Stimulated activated naive CD4-positive, alpha-beta T cell (primary cell): ENCODE data around the gene PTEN.
"Not testable (repeated sequence)": the region's sequence is repeated elsewhere in the genome, so short reads cannot be mapped to it uniquely, and the experiment has no call there.

Source experiments
- DNase-seq, 6 experiments: peaks; one replicate each; lab custom pipeline; 2025; lab: John Stamatoyannopoulos, UW

PTEN gene

DNA sequence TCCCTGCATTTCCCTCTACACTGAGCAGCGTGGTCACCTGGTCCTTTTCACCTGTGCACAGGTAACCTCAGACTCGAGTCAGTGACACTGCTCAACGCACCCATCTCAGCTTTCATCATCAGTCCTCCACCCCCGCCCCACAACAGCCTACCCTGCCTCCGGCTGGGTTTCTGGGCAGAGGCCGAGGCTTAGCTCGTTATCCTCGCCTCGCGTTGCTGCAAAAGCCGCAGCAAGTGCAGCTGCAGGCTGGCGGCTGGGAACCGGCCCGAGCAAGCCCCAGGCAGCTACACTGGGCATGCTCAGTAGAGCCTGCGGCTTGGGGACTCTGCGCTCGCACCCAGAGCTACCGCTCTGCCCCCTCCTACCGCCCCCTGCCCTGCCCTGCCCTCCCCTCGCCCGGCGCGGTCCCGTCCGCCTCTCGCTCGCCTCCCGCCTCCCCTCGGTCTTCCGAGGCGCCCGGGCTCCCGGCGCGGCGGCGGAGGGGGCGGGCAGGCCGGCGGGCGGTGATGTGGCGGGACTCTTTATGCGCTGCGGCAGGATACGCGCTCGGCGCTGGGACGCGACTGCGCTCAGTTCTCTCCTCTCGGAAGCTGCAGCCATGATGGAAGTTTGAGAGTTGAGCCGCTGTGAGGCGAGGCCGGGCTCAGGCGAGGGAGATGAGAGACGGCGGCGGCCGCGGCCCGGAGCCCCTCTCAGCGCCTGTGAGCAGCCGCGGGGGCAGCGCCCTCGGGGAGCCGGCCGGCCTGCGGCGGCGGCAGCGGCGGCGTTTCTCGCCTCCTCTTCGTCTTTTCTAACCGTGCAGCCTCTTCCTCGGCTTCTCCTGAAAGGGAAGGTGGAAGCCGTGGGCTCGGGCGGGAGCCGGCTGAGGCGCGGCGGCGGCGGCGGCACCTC, at the start of gene PTEN, which contains the start of gene KLLN:
Gene PTEN, plus strand, starts transcription at position 573 of the 891 bp plus-strand sequence. CDS start 845 bp downstream, outside the sequence.
Gene KLLN, minus strand, starts transcription at position 481 of the 891 bp plus-strand sequence. CDS start 1,046 bp downstream, outside the sequence.
- DNase-seq = peak; percentile 75 to 86 (median 80)

DNA sequence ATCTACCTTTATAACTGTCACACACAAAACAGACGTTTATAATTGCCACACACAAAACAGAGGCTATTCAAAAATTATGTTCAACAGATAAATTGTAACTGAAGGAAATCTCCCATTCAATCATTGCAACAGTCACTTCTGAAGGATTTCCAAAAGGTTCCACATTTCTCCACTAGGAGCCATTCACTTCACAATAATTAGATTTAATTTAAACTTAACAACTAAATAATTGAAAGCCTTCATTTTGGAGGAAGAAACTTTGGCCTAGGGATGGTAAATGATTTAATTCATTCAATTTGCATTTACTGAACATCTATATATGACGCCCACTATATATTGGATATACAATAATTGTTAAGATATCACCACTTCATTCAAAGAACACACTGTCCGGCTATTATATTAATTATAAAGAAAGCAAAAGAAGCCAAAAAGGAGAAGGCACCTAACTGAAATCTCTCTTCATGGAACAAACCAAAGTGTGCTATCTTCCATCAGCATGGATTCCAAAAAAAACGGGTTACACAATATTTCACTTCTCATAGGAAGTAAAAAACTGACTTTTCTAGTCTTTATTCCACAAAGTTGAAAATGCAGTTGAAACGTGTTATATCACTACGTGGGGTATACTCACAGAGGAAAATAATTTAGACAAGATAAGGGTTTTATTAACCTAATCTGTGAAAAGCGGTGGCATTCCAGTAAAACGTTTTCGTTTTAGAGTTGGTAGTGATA, 47.1 kb upstream of the PTEN start:
- no peak for DNase-seq

DNA sequence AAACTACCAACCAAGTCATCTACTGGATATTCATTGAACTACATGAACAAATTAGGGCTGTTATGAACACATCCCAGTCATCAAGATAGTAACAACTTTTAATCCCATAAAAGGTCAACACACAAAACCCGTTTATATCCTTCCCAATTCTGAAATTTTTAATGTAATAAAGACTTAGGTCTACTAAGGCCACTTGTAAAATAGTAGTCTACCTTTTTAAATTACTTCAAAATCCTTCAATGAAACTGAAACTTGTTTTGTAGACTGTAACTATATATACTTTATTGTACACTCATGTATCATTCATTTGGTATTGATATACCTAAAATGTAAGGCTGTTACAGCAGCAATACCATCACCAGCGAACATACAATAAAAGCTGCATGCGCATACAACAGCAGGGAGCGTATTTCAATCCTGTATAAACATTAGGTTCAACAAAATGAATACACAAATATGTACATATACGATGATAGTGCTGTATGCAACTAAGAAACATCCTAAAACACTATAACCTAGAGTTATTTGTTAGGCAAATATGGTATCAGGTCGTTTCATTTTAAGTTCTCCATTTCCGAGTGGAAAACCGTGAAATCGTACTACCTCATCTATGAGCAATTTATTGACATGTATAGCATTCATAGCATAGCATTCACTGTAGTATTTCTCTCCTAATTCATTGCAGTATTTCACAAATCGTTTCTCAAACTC, 46.4 kb upstream of the PTEN start:
- DNase-seq = no peak

DNA sequence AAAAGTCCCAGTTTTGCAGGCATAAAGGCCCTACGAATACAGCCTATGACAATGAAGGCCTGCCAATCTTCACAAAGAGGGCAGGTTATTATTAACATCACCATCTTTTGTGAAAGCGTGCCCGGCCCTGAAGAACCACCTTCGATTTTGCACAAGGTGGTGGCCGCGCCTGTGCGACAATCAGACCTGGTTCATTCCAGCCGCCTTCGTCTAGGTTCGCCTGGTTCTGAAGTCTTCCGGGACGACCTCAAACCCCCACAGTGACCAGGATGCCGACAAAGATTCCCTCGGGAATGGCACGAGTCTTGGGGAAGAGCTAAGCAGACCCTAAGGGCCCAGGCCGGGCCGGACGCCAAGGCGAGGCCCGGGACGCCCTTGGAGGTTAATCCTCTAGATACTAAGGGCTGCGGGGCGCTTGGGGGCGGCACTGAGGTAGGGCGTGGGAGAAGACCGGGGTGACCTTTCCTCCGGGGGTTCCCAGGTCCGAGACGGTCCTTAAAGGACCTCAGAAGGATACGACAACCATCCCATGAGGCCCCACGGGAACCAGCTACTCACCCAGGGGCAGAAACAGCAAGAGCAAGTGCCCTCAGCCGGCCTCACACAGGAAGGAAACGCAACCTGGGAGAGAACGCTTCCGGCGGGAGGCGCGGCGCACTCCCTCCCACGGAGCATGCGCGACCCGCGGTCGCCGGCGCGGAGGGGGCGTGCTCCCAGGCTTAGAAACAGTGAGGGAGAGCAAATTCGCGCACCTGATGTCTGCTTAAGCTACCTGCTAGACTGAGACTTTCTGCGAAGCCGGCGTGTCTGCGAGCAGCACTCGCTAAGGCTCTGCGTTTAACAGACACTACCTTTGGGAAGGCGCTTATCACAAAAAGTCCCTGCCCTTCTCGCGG, 45.6 kb upstream of the PTEN start, which contains the start of gene ATAD1:
Gene ATAD1, minus strand, starts transcription at position 618 of the 896 bp plus-strand sequence. CDS start 3,627 bp downstream, outside the sequence.
- DNase-seq = peak; percentile 78 to 90 (median 86)

DNA sequence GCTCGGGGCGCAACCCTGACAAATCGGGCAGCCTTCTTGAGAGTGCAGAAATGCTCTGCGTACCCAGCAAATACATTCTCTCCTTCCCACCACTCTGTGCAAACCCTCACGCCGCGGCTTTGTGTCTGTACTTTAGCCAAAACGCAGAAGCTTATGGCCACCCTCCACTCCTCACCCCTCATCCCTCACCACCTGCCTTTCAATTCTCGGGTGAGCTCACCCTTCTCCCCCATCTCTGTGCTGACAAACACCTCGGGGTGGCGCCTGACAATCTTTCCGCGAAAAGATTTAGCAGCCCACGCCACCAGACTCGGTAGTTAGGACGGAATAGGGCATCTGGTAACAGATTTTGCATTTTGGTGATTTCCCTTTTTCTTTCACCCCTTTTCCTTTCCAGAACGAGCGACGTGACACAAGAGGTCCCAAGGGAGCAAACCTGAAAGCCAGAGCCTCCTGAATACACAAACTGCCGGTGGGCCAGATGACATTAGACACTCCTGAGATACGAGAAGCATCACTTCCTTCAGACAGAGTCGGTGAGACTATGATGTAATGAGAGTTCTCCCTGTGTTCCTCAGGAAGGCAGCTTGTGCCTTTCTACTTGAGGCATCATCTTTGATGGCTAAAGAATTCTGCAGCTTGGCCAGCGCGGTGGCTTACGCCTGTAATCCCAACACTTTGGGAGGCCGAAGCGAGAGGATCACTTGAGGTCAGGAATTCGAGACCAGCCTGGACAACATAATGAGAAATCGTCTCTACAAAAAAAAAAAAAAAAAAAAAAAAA, 44.7 kb upstream of the PTEN start:
- DNase-seq = peak; percentile 37 to 87 (median 74)

DNA sequence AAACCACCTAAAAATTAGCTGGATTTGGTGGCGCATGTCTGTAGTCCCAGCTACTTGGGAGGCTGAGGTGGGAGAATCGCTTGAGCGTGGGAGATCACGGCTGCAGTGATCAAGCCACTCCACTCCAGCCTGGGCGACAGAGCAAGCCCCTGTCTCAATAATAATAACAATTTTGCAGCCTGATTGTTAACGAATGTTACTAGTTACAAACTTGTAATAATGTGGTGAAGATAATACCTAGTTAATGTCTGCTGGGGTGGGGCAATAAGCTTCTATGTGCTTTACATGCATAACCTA, 44.2 kb upstream of the PTEN start:
- DNase-seq = no peak

DNA sequence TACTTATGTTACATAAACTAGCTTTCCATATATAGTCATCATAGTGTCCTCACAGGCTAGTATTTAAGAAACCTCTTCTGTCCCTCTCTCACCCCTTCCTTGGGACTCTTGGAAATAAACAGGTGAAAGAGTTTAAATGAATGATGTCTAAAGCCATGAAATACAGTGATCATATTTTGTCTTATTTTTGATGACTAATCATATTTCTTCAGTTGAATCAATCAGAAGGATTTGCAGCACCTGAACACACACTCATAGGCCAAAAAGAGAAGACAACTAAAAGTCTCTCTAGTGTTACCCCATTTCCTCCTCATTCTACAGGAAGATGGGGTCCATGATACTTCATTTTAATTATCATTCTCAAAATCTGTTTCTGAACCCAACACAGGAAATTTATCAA, 36.8 kb upstream of the PTEN start:
- no peak for DNase-seq

DNA sequence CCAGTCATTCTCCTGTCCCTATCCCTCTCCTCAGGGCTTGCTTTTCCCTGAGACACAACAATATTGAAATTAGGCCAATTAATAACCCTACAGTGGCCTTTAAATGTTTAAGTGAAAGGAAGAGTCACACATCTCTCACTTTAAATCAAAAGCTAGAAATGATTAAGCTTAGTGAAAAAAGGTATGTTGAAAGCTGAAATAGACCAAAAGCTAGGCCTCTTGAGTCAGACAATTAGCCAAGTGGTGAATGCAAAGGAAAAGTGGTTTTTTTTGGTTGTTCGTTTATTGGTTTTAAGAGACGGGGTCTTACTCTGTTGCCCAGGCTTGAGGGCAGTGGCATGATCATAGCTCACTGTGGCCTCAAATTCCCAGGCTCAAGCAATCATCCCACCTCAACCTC, 35.7 kb upstream of the PTEN start:
- DNase-seq = no peak

DNA sequence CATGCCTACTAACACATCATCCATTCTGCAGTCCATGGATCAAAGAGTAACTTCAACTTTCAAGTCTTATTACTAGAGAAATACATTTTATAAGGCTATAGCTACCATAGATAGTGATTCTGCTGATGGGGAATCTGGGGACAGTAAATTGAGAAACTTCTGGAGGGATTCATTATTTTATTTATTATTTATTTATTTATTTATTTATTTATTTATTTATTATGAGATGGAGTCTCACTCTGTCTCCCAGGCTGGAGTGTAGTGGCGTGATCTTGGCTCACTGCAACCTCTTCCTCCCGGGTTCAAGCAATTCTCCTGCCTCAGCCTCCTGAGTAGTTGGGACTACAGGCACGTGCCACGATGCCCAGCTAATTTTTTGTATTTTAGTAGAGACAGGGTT, 34.4 kb upstream of the PTEN start:
- DNase-seq = not testable (repeated sequence)

DNA sequence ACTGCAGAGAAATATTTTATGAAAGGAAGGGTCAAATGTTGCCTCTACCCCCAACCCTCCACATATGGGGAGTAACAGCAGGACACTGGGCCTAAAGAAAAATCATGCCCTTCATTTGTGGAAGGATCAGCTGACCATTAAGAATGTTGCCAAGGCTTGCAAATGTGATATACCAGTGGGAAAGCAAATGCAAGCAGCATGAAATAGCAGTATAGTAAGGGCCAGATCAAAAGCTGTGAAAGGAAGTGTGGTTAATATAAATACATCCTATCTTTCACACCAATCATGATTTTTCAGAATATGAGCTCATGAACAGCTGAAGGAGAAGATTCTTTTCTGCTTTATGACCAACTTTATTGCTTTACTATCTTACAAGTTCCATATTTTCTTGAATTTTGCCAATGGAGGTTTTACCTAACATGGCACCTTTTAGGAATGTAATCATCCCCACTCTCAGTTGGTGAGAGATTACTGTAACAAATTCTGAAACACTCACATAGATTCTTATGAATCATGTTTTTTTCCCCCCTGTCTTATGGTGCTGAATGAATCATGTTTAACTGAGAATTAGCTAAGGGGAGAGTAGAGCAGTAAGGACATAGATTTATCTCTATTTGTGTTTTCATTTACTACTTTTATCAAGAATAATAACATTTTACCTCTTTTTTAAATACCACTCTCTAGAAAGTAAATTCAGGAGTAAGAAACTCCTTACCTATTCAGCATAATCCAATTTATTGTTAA, 33.3 kb upstream of the PTEN start:
- no peak for DNase-seq

DNA sequence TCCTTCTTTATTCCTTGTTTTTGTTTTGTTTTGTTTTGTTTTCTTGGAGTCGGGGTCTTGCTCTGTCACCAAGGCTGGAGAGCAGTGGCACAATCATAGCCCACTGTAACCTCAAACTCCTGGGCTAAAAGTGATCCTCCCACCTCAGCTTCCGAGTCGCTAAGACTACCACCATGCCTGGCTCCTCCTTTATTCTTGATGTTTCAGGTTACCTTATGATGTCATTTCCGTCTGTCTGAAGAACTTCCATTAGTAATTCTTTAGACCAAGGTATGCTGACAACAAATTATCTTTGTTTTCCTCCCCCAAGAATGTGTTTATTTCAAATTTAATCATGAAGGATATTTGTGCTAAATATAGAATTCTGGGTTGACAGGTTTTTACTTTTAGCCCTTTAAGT, 27.3 kb upstream of the PTEN start:
- DNase-seq = no peak

DNA sequence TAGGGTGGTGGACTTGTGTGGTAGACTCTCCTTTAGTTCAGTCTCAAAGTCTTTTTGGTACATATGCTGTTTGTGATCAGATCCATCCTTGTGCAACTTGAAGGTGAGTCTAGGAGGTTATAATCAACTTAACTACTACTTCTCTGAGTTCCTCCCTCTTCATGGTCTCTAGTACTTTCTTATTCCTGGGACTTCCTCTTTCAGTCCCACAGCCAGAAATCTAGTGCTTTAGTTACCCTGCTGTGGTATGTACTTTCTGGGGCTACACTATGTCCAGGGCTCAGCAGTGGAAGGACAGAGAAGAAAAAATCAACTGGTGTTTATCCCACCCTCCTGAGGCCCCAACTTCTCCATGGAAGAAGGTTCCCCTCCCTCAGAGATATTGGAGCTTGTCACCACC, 26.0 kb upstream of the PTEN start:
- no peak for DNase-seq

DNA sequence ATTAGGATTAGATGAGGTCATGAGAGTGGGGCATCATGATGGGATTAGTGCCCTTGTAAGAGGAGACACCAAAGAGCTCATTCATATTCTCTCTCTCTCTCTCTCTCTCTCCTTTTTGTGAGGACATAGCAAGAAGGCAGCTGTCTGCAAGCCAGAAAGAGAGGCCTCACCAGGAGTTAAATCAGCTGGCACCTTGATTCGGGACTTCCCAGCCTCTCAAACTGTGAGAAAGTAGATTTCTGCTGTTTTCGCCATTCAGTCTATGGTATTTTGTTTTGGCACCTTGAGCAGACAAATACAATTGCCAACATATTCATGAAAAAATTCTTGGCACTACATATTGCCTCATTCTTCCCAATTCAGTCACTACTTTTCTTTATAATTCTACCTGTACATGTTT, 24.8 kb upstream of the PTEN start:
- no peak for DNase-seq

DNA sequence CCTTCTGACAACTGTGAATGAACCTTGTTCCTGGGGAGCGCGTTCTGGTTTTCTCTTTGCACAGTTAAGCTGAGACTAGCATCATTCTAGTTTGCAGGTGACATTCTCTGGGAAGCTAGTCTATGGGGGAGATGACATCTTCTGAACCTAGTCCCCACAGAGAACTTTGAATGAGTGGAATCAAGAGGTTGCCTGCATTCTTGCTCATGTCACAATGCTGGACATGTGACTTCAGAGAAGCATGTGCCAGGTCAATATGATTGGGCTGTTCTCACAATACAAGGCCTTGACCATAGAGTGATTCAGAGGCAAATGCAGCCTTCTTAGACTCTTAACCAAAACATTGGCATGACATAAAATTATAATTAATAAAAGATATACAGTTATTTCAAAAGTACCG, 22.2 kb upstream of the PTEN start:
- DNase-seq = no peak

DNA sequence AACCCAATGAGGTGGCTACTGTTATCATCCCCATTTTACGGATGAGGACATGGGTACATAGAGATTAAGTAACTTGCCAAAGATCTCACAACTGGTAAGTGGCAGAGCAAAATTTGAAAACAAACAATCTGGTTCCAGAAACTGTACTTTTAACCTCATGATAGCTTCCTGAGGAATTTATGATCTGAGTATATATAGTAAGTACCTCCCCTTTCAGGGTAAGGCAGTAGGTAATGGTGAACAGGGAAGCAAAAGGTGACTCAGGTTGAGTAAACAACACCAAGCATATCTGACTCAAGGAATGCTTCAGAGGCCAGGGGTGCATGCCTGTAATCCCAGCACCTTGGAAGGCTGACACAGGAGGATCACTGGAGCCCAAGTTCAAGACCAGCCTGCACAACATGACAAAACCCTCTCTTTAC, 21.2 kb upstream of the PTEN start:
- no peak for DNase-seq

DNA sequence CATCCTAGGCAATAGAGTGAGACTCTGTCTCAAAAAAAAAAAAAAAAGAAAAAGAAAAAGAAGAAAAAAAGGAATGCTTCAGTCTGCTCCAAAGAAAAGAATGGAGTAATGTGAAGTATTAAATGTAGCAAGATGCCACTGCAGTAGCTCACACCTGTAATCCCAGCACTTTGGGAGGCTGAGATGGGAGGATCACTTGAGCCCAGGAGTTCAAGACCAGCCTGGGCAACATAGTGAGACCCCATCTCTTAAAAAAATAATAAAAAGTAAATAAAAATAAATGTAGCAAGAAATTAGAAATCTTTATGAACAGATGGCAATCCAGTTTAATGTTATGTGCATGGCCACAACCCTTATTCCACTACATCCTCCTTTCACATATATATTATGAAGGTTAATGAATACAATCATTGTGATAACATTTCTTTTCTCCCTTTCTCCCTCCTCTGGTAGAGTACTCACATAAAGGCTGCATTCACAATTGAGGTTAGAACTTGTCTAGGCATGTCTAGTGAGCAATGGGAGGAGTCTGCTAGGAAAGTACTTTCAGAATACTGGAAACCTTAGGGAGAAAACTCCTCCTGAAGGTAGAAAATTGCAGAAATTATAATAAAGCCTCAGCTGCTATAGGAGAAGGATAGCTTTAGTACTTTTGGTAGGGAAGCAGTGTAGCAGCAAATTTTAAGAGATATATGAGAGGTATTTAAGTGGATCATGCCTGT, 20.5 kb upstream of the PTEN start:
- no peak for DNase-seq

DNA sequence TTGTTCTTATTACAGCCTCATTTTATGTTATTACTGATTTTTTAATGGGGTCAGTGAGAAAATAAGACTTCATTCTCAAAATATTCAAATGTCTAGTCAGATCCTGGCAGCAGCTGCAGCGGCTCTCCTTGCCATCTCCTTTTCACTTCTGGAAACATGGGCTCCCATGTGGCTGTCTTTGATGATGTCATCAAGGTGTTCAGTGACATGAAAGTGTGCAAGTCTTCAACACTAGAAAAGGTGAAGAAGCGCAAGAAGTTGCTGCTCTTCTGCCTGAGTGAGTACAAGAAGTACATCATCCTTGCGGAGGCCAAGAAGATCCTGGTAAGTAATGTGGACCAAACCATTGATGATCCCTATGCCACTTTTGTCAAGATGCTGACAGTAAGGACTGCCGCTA, 19.7 kb upstream of the PTEN start:
- DNase-seq = no peak

DNA sequence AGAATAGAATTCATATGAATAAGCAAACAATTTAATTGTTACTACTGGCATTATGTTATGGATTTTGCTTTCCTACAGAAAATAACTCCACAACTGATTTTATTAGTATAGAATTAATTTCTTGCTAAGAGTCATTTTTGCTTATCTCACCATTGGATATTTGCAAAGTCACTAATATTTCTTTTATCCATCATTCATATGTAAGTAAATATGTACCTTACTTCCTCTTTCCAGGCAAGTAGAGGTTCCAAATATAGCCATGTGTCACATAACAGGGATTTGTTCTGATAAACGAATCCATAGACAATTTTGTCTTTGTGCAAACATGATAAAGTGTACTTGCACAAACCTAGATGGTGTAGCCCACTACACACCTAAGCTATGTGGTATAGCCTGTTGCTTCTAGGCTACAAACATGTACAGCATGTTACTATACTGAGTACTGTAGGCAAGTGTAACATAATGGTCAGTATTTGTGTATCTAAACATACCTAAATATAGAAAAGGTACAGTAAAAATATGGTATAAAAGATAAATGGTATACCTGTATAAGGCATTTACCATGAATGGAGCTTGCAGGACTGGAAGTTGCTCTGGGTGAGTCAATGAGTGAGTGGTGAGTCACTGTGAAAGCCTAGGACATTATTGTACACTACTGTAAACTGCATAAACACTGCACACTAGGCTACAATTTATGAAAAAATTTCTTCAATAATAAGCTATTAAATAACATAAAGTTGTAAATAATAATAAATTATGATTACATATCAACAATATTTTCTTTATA, 18.4 kb upstream of the PTEN start:
- DNase-seq = no peak
